HG03060 (cell line): ENCODE data around the gene TMEM38B.
"Not testable (repeated sequence)": the region's sequence is repeated elsewhere in the genome, so short reads cannot be mapped to it uniquely, and the experiment has no call there.

Experiments
- ATAC-seq: cut with Tn5 transposase; IDR thresholded peaks from one replicate; pipeline ENCODE4 v1.9.1; 2021; ENCODE audit warnings: low read depth, moderate number of reproducible peaks; ENCODE audit not compliant: unreplicated experiment

TMEM38B gene

GRCh38 chr9:105681313-105681712 lies 13.0 kb upstream of the TMEM38B start:
- no peak for ATAC-seq

DNA sequence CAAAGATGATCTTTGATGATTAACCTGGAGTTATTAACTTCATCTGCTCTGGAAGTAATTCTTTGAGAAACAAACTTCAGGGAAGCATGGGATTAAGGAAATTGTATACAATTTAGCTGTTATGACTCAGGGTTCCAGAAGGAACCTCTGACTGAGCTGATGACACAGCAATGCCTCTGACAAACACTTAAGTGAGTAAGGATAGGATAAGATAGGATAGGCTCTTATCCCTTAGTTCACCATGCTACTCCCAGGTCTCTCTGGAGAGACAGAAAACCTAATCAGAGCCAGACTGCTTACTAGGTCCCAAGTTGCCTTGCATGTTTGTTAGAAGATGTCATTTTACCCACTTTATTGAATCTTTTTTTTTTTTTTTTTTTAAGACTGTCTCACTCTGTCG lies 12.6 kb upstream of the TMEM38B start:
- ATAC-seq: no peak

- ATAC-seq: no peak
Measured at GRCh38 chr9:105683688-105684275, 10.6 kb upstream of the TMEM38B start.

GRCh38 chr9:105686936-105687335 lies 7.4 kb upstream of the TMEM38B start:
- no peak for ATAC-seq

DNA sequence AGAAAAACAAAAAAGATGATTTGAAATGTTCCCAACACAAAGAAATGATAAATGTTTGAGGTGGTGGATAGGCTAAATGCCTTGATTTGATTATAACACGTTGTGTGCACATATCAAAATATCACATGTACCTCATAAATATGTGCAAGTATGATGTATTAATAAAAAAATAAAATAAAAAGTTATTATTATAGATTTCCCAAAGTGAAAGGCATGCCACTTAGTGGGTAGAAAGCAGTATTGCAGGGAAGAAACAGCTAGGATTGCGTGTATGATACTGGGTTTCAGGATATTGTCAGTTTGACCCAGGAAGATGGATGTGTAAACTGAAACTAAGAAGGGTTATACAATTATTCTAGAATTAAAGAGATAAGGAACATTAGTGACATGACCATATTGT lies 3.6 kb upstream of the TMEM38B start:
- ATAC-seq: no peak

GRCh38 chr9:105693435-105694189 lies 729 bp upstream of the TMEM38B start:
- peak; percentile 16 for ATAC-seq

DNA sequence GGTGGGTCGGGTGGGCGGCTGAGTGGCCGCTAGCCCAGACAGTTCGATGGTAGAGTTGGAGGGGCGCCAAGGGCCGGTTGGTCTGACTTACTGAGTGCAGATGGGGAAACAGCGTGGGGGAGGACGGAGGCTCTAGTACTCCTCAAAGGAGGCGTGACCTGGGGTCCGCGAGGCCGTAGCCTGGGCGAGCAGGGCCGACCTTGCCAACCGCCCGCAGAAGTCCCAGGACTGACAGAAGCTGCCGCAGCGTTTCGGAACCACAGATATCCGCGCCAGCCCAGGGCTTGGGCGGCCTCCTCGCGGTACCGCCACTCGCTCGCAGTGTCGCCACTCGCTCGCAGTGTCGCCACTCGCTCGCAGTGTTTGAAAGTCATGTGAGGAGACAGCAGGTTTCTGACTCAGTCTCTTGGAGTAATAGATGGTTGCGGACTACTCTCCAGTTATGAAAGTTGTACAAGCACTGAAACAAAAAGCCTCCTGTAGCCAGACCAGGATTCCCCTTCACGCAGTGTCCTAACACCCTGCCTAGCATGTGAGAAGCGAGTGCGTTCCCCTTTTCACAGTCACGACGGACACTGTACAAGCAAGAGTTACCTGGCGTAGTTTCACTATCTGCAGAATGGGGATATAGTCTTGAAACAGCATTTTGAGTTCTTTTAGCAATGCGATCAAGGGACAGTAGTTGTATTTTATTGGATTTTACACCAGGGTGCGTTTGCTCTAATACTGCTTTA lies 674 bp downstream of the TMEM38B start:
- peak; percentile 40 for ATAC-seq

DNA sequence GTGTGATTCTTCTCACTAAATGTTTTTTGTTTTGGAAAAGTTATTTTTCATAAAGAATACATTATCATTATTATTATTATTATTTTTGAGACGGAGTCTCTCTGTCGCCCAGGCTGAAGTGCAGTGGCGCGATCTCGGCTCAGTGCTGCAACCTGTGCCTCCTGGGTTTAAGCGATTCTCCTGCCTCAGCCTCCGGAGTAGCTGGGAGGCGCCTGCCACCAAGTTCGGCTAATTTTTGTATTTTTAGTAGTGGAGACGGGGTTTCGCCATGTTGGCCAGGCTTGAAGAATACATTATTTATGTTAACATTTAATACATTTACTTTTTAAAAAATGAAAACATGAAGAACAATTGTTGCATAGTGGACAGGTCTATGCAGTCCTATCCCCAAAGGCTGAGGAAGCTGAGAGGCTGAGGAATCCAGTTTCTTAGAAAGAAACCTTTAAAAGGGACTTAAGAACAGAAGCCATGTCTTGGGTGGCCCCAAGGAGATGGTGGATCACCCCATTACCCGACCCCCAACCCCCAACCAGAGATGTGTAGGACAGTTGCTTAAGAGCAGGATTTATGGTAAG lies 2.0 kb downstream of the TMEM38B start:
- no peak for ATAC-seq

DNA sequence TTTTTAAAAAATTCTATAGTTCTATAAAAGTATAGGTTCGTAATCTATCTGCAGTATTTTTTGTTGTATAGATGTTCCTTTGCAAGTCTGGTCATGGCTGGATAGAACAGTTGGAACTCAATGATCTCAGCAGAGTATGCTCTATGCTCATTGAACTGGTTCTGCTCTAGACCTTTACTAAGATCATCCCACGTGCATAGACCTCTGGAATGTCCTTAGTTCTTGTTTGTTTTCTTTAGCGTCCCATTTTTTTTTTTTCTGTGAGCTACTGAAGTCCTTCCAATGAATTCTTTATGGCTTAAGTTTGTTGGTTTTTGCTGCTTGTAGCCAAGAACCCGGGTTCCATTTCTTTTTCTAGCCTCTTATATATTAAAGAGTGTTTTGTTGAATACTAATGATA lies 3.5 kb downstream of the TMEM38B start:
- no peak for ATAC-seq

DNA sequence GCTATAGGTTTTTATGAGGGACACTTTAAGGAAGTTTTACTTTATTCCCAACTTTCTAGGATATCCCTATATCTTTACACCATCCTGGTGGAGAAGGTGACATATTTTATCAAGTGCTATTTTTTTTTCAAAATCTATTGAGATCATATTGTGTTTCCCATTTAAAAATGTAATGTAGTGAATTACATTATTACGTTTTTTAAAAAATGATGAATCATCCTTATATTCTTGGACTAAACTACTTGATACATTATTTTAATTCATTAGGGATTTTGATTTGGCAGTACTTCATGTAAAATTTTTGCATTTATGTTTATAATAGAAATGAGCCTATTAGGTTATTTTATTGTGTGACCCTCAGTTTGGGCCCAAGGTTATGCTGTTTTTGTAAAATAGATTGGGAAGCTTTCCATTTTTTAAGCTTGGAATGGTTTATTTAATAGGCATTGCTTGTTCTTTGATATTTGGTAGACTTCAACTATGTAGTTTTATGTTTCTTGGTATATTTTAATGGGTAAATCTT lies 4.1 kb downstream of the TMEM38B start:
- ATAC-seq: no peak

DNA sequence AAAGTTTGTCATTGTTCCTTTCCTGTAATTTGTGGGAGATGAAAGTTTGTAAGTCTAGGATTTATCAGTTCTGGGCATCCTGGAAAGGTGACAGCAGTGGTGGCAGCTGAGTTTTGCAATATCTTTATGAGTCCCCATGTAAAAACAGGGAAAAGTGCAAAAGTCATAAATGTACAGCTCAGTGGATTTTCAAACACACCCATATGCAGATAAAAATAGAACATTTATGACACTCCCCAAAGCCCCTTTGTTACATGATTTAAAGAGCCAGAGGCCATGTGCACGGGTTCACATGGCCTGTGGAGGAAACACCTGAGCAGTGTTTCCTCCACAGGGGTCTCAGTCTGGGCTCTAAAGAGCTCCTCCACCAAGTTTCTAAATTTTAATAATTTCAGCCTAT lies 6.3 kb downstream of the TMEM38B start:
- ATAC-seq: no peak

DNA sequence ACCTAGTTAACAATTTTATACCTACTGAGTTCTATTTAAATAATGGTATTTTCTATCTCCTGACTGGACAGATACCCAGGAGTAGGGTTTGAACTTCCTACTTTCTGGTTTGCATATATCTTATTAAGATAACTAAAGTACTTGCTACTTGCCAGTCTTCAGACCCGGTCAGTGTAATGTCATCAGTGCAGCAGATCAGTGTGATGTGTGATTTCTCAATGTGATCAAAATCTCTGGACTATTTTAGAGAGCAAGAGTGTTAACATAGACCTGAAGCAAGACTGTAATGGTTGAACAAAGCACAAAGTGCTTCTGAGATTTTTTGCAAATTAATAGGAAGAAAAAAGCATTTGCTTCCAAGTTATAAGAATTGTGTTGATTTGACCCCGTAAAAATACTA lies 6.8 kb downstream of the TMEM38B start:
- no peak for ATAC-seq

GRCh38 chr9:105702207-105702606 lies 7.9 kb downstream of the TMEM38B start:
- ATAC-seq: no peak

DNA sequence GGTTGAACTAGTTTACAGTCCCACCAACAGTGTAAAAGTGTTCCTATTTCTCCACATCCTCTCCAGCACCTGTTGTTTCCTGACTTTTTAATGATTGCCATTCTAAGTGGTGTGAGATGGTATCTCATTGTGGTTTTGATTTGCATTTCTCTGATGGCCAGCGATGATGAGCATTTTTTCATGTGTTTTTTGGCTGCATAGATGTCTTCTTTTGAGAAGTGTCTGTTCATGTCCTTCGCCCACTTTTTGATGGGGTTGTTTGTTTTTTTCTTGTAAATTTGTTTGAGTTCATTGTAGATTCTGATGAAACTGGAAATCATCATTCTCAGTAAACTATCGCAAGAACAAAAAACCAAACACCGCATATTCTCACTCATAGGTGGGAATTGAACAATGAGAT lies 9.3 kb downstream of the TMEM38B start:
- not testable (repeated sequence) for ATAC-seq

DNA sequence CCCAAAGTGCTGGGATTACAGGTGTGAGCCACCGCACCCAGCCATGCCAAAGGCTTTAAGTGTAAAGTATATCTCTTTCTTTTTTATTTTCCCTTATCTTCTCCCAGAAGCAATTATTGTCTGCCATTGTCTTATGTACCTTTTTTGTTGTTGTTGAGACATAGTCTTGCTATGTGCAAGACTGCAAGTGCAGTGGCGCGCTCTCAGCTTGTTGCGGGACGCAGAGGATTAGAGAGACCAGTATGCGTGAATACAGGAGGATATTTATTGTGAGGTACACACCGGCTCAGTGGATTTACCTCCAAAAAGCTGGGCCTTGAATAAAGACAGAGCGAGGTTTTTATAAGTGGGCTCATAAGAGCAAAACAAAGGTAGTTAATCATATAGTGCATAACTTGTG lies 11.8 kb downstream of the TMEM38B start:
- no peak for ATAC-seq

GRCh38 chr9:105708405-105708804 lies 14.1 kb downstream of the TMEM38B start:
- no peak for ATAC-seq

DNA sequence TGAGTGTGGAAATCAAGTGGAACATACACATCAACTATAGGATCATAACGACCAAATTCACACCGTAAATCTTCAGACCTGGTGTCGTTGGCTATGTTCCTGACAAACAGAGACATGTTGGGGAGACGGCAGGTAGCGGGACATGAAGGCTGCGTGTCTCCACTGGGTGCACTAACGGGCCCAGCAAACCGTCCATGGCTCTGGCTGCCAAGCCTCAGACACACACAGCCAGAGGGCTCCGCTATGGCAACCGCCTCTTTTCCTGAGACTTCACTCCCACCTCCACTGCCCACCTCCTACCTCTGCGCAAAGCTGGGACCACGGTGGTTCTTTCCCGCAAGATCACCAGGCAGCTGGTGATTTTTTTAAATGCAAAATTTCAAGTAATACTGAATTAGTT lies 16.3 kb downstream of the TMEM38B start:
- no peak for ATAC-seq

DNA sequence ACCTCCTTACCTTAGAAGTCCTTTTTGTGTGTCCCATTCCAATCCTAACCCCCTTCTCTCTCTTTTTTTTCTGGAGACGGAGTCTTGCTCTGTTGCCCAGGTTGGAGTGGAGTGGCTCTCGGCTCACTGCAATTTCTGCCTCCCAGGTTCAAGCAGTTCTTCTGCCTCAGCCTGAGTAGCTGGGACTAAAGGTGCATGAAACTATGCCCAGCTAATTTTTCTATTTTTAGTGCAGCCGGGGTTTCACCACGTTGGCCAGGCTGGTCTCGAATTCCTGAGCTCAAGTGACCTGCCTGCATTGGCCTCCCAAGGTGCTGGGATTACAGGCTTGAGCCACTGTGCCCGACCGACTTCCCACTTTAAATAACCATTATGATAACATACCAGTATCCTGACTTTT lies 17.5 kb downstream of the TMEM38B start:
- no peak for ATAC-seq

DNA sequence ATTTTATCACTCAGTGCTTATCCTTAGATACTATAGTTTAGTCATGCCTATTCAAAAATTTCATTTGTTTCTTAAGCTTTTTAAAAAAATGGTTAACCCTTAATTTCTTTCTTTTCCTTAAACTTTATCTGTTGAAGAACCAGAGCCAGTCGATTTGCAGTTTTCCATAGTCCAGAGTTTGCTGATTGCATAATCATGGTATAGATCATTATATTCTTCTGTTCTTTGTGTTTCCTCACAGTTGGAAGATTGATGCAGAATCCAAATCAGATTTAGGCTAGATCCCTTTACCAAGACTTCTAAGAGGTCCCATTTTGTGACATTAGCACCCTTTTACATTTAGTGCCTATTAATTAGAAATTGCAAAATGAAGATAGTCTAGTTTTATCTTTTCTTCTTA lies 18.0 kb downstream of the TMEM38B start:
- ATAC-seq: no peak

GRCh38 chr9:105712773-105713172 lies 18.4 kb downstream of the TMEM38B start:
- no peak for ATAC-seq
